Fibroblast of villous mesenchyme (primary cell): ENCODE data around the gene MYO1G. TPM values are rescaled to one million over a fixed set of nuclear protein-coding genes. Genes with fewer than 3 reads are reported as not detected.

ENCODE experiments used
- DNase-seq: peaks from one replicate; pipeline ENCODE4 v3.0.0-alpha.2; 2010; ENCODE audit warnings: low read depth
- H3K4me3 ChIP-seq: 2 replicates; pipeline ENCODE4 v1.5.1; 2011; ENCODE audit warnings: low read depth, mild to moderate bottlenecking, low read length
- CTCF ChIP-seq: IDR thresholded peaks from 2 replicates; pipeline ENCODE4 v1.5.1; 2012; ENCODE audit warnings: low read depth, mild to moderate bottlenecking, low read length; ENCODE audit not compliant: insufficient read depth
- total RNA-seq: library from RNA; depleted of rRNA; stranded (reverse); fragments of >200 nt; gene quantifications from 2 replicates; pipeline ENCODE4 v1.2.3, GENCODE V29; 2012

MYO1G gene
- total RNA-seq, 1 donor, result under 0.01 TPM

GRCh38 chr7:44918029-44918428 is 60.8 kb downstream of the MYO1G start:
- no peak for DNase-seq
- H3K4me3 ChIP-seq, result no peak overlapping the region
- TF ChIP-seq CTCF, result no peak

GRCh38 chr7:44917465-44917864 is 61.4 kb downstream of the MYO1G start:
- TF ChIP-seq CTCF, result no peak
- no peak for DNase-seq
- no peak overlapping the region for H3K4me3 ChIP-seq

- H3K4me3 ChIP-seq, result no peak overlapping the region
- DNase-seq, result no peak
- TF ChIP-seq CTCF, result no peak
These were observed 63.7 kb downstream of the MYO1G start for GRCh38 chr7:44914992-44915607.

- TF ChIP-seq CTCF, result no peak
- no peak overlapping the region for H3K4me3 ChIP-seq
- no peak for DNase-seq
These were observed 66.0 kb downstream of the MYO1G start for GRCh38 chr7:44912775-44913347.

Other genes starting within 250 kb of the MYO1G start
- 10.8 and 12.2 TPM in 2 replicates for gene ZMIZ2, start 230.2 kb downstream of the MYO1G start, total RNA-seq
- gene PPIA, start 182.3 kb downstream of the MYO1G start, total RNA-seq, result 2,028 and 2,422 TPM in 2 replicates
- gene H2AZ2, start 130.9 kb downstream of the MYO1G start, total RNA-seq, result 111 and 118 TPM in 2 replicates
- gene PURB, start 93.5 kb downstream of the MYO1G start, total RNA-seq, result 24.5 and 29.8 TPM in 2 replicates
- 41.9 and 45.4 TPM in 2 replicates for gene CCM2, start 21.2 kb upstream of the MYO1G start, total RNA-seq
- gene NACAD, start 110.0 kb upstream of the MYO1G start, total RNA-seq, result 2.6 and 3.9 TPM in 2 replicates
- 69.6 and 80.7 TPM in 2 replicates for gene TBRG4, start 132.7 kb upstream of the MYO1G start, total RNA-seq
- gene RAMP3, start 178.8 kb upstream of the MYO1G start, total RNA-seq, result not detected in 2 replicates